Nephron progenitor cell (in vitro differentiated cells): ENCODE data around the gene KRTAP3-2.
"Not testable (repeated sequence)": the region's sequence is repeated elsewhere in the genome, so short reads cannot be mapped to it uniquely, and the experiment has no call there.

Experiments
- DNase-seq: peaks from one replicate; pipeline ENCODE4 v3.0.0; 2021
- H3K27ac Mint-ChIP-seq: 2 replicates; pipeline ENCODE4 v1.8.0; 2021; ENCODE audit warnings: mild to moderate bottlenecking, moderate library complexity, mixed read lengths
- H3K27me3 Mint-ChIP-seq: 2 replicates; pipeline ENCODE4 v1.8.0; 2021; ENCODE audit warnings: mild to moderate bottlenecking, low read depth, mixed read lengths; ENCODE audit not compliant: poor library complexity
- H3K36me3 Mint-ChIP-seq: 2 replicates; pipeline ENCODE4 v1.8.0; 2021; ENCODE audit warnings: low read depth, mixed read lengths
- H3K4me1 Mint-ChIP-seq: 2 replicates; pipeline ENCODE4 v1.8.0; 2021; ENCODE audit warnings: mixed read lengths
- H3K4me3 Mint-ChIP-seq: 2 replicates; pipeline ENCODE4 v1.8.0; 2021; ENCODE audit warnings: mild to moderate bottlenecking, moderate library complexity, mixed read lengths
- H3K9me3 Mint-ChIP-seq: 2 replicates; pipeline ENCODE4 v1.8.0; 2021; ENCODE audit warnings: mild to moderate bottlenecking, moderate library complexity, mixed read lengths
- CTCF ChIP-seq: fragments of 200-600 bp; sonication (generic); IDR thresholded peaks from 2 replicates; pipeline ENCODE4 v1.5.0; 2021; ENCODE audit warnings: antibody characterized with exemption

The KRTAP3-2 gene

GRCh38 chr17:40999563-40999962 is at the start of gene KRTAP3-2:
KRTAP3-2 (minus strand) TSS chr17:40999906; CDS start chr17:40999853, 53 bp downstream.
- H3K9me3 Mint-ChIP-seq, H3K36me3 Mint-ChIP-seq, H3K27me3 Mint-ChIP-seq, H3K4me1 Mint-ChIP-seq, DNase-seq, H3K27ac Mint-ChIP-seq, H3K4me3 Mint-ChIP-seq: not testable (repeated sequence)

GRCh38 chr17:41049110-41049509 is 49.4 kb upstream of the KRTAP3-2 start:
- DNase-seq, result no peak
- Mint-ChIP-seq H3K9me3 (peaks cover 15% of the 10 kb centered on the region), H3K27me3 (peaks cover 3% of the 10 kb centered on the region), H3K4me1 (no peaks in the 10 kb centered on the region), H3K36me3 (no peaks in the 10 kb centered on the region), H3K4me3 (no peak overlapping the region), H3K27ac (no peak overlapping the region)
- no peak for TF ChIP-seq CTCF

DNA sequence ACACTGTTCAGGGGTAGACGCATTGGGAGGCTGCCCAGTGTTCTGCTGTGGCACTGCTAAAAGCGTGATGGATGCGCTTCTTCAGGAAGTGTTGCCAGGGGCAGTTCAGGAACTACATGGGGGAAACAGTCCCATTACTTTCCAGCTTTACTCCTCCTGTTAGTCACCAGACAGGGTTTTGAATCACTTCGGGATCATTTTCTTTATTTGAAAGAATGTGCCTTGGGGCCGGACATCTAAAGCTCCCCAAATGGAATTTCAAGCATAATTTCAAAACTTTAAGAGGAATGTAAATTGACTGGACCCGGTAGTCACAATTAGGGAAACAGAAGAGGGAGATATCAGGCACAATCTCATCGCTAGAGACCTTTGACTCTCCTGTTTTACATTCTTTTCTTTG is 48.7 kb upstream of the KRTAP3-2 start:
- H3K4me1 Mint-ChIP-seq, result no peaks in the 10 kb centered on the region
- H3K9me3 Mint-ChIP-seq, result peaks cover 17% of the 10 kb centered on the region
- no peaks in the 10 kb centered on the region for H3K36me3 Mint-ChIP-seq
- TF ChIP-seq CTCF, result no peak
- no peak overlapping the region for H3K27ac Mint-ChIP-seq
- no peak for DNase-seq
- H3K4me3 Mint-ChIP-seq, result no peak overlapping the region
- H3K27me3 Mint-ChIP-seq, result peaks cover 3% of the 10 kb centered on the region

GRCh38 chr17:41046735-41047465 is 47.2 kb upstream of the KRTAP3-2 start, which contains the start of gene KRTAP2-1:
KRTAP2-1 (minus strand) TSS chr17:41047316; CDS start chr17:41047267, 49 bp downstream.
- H3K27me3 Mint-ChIP-seq, H3K4me3 Mint-ChIP-seq, DNase-seq, H3K27ac Mint-ChIP-seq, H3K36me3 Mint-ChIP-seq, H3K4me1 Mint-ChIP-seq: not testable (repeated sequence)
- peaks cover 17% of the 10 kb centered on the region for H3K9me3 Mint-ChIP-seq

GRCh38 chr17:41042953-41043352 is 43.2 kb upstream of the KRTAP3-2 start:
- Mint-ChIP-seq H3K4me3 (no peak overlapping the region), H3K27me3 (peaks cover 3% of the 10 kb centered on the region), H3K27ac (no peak overlapping the region), H3K36me3 (no peaks in the 10 kb centered on the region), H3K4me1 (no peaks in the 10 kb centered on the region), H3K9me3 (peaks cover 17% of the 10 kb centered on the region)
- no peak for TF ChIP-seq CTCF
- DNase-seq, result no peak

- not testable (repeated sequence) for H3K27me3 Mint-ChIP-seq, DNase-seq, H3K4me3 Mint-ChIP-seq, H3K4me1 Mint-ChIP-seq, H3K36me3 Mint-ChIP-seq, H3K27ac Mint-ChIP-seq
- H3K9me3 Mint-ChIP-seq, result peaks cover 17% of the 10 kb centered on the region
Measured at GRCh38 chr17:41040783-41041571, 41.3 kb upstream of the KRTAP3-2 start, which contains the start of gene KRTAP1-1. KRTAP1-1 (minus strand) TSS chr17:41041450; CDS start chr17:41041397, 53 bp downstream.

GRCh38 chr17:41037853-41038350 is 38.2 kb upstream of the KRTAP3-2 start:
- H3K36me3 Mint-ChIP-seq, result no peaks in the 10 kb centered on the region
- TF ChIP-seq CTCF, result no peak
- no peak overlapping the region for H3K4me3 Mint-ChIP-seq
- no peaks in the 10 kb centered on the region for H3K4me1 Mint-ChIP-seq
- no peak overlapping the region for H3K27ac Mint-ChIP-seq
- peaks cover 7% of the 10 kb centered on the region for H3K9me3 Mint-ChIP-seq
- no peak for DNase-seq
- H3K27me3 Mint-ChIP-seq, result peaks cover 3% of the 10 kb centered on the region

GRCh38 chr17:41034346-41034935 is 34.7 kb upstream of the KRTAP3-2 start, which contains the start of gene KRTAP1-3:
KRTAP1-3 (minus strand) TSS chr17:41034874; CDS start chr17:41034821, 53 bp downstream.
- H3K27me3 Mint-ChIP-seq, DNase-seq, H3K27ac Mint-ChIP-seq, H3K9me3 Mint-ChIP-seq, H3K4me1 Mint-ChIP-seq, H3K36me3 Mint-ChIP-seq, H3K4me3 Mint-ChIP-seq: not testable (repeated sequence)
